ENCODE measurements around the gene B3GNT5. TPM values are rescaled to one million over a fixed set of nuclear protein-coding genes. Genes with fewer than 3 reads are reported as not detected.

Gene B3GNT5
- total and polyA plus RNA-seq, 2 donors (not counting 3 experiments of a cell fraction or from before 2014, with no cell fraction given): 4.1 to 25.6 TPM

DNA sequence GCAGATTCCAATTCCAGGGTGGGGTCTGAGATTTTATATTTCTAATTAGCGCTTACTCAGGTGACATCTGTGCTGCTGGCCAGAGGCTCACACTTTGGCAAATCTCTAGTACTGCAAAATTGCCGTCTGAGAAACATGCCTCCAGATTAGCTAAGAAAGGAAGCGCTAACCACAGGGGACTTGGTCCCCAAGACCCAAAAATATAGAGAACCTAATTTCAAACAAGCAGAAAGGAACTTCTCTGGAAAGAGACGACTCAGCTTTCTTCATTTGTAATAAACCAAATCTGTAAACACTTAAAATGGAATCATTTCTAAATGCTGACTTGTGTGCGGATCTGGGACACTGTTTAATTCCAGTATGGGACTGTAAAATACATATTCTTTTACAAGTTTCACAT, 55.7 kb downstream of the B3GNT5 start:
- H3K36me3 ChIP-seq (ENCODE audit: control insufficient read depth in 2 of 2, extremely low read depth in 1 of 2, insufficient read depth in 2 of 2, low read length in 2 of 2): no peaks in the 10 kb centered on the region
- H3K4me2 ChIP-seq (ENCODE audit: insufficient read depth, low read length): no peak overlapping the region
- no peaks in the 10 kb centered on the region for H3K79me2 ChIP-seq (ENCODE audit: control insufficient read depth, insufficient read depth, low read length)
- dilution Hi-C loops (cut with MboI; ENCODE audit: extremely low pct_ligation_motif_present, low sequenced_read_pairs): no loop called here
- TF ChIP-seq, protein P1, sequence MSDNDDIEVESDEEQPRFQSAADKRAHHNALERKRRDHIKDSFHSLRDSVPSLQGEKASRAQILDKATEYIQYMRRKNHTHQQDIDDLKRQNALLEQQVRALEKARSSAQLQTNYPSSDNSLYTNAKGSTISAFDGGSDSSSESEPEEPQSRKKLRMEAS (IDR thresholded peaks at IDR 0.05; ENCODE audit: insufficient read depth, insufficient read length): no peak
- TF ChIP-seq POLR2AphosphoS5 (IDR thresholded peaks at IDR 0.05; ENCODE audit: insufficient read depth, low read depth, low read length): no peak
- TF ChIP-seq POLR2A (IDR thresholded peaks at IDR 0.05; ENCODE audit: low read depth, low read length): no peak
- TF ChIP-seq EZH2 (IDR thresholded peaks at IDR 0.05; ENCODE audit: borderline replicate concordance, low read depth, low read length, severe bottlenecking): no peak
- no peak for TF ChIP-seq MYC (IDR thresholded peaks at IDR 0.05; ENCODE audit: low read depth, low read length)
- no peak for TF ChIP-seq FOS (IDR thresholded peaks at IDR 0.05; ENCODE audit: borderline replicate concordance, insufficient read depth, low read length)
- TF ChIP-seq, protein P2, sequence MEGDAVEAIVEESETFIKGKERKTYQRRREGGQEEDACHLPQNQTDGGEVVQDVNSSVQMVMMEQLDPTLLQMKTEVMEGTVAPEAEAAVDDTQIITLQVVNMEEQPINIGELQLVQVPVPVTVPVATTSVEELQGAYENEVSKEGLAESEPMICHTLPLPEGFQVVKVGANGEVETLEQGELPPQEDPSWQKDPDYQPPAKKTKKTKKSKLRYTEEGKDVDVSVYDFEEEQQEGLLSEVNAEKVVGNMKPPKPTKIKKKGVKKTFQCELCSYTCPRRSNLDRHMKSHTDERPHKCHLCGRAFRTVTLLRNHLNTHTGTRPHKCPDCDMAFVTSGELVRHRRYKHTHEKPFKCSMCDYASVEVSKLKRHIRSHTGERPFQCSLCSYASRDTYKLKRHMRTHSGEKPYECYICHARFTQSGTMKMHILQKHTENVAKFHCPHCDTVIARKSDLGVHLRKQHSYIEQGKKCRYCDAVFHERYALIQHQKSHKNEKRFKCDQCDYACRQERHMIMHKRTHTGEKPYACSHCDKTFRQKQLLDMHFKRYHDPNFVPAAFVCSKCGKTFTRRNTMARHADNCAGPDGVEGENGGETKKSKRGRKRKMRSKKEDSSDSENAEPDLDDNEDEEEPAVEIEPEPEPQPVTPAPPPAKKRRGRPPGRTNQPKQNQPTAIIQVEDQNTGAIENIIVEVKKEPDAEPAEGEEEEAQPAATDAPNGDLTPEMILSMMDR (IDR thresholded peaks at IDR 0.05; ENCODE audit: extremely low read depth in 1 of 2, insufficient read depth in 1 of 2, low read depth in 1 of 2, low read length in 2 of 2): no peak
- TF ChIP-seq JUN (IDR thresholded peaks at IDR 0.05; ENCODE audit: borderline replicate concordance, insufficient read depth, insufficient read length, low read depth): no peak
- TF ChIP-seq GATA2 (IDR thresholded peaks at IDR 0.05; ENCODE audit: insufficient read depth, insufficient read length, low read depth, low read length): no peak
- H3K27me3 ChIP-seq (ENCODE audit: control insufficient read depth in 2 of 2, insufficient read depth in 2 of 2, low read length in 2 of 2): no peaks in the 10 kb centered on the region
- FAIRE-seq: no peak
- POLR2A ChIA-PET: no interaction called here
- no peak overlapping the region for H3K9ac ChIP-seq (replicated peaks; ENCODE audit: extremely low read depth, insufficient read depth, low read length)
- no peak overlapping the region for H3K27ac ChIP-seq (ENCODE audit: insufficient read depth, low read depth, low read length)
- CTCF ChIA-PET: interaction anchor here (1.3 to 1.6 kb wide), 2 partner anchors 15 to 74 kb away, joined by 3 to 4 read pairs; no protein-coding TSS in a partner anchor
- intact Hi-C loops (cut with micrococcal nuclease): no loop called here
- H3K9me3 ChIP-seq (replicated peaks; ENCODE audit: control insufficient read depth, insufficient read depth, low read length): no peaks in the 10 kb centered on the region
- no peak overlapping the region for H3K4me3 ChIP-seq (replicated peaks in 1 of 3; ENCODE audit: insufficient read depth in 1 of 3, low read depth in 1 of 3, low read length in 3 of 3)
- H3K4me1 ChIP-seq (ENCODE audit: control insufficient read depth, extremely low read depth, insufficient read depth, low read length): peaks cover 4% of the 10 kb centered on the region
- BruUV-seq (replicated peaks): no TSS peak
- no peak for DNase-seq (ENCODE audit: low read depth, low spot score)
- H4K20me1 ChIP-seq (replicated peaks; ENCODE audit: control insufficient read depth, extremely low read depth, insufficient read depth, low read length): no peaks in the 10 kb centered on the region
- no peak overlapping the region for H2AFZ ChIP-seq (ENCODE audit: low read depth, low read length)
- no peaks in the 10 kb centered on the region for H3K9me1 ChIP-seq (replicated peaks; ENCODE audit: control insufficient read depth, extremely low read depth, insufficient read depth, low read length)
